Measurements from ENCODE around the gene ADAMTS12.
A peak's percentile ranks its signal among the peaks of the same experiment; 100 is the strongest.

Gene ADAMTS12

GRCh38 chr5:33901156-33901555 lies 9.4 kb upstream of the ADAMTS12 start:
- no peak overlapping the region for H3K9ac ChIP-seq (ENCODE audit: low read length)
- no peaks in the 10 kb centered on the region for H3K36me3 ChIP-seq (ENCODE audit: control insufficient read depth, insufficient read depth, low read length)
- H3K9me3 ChIP-seq (ENCODE audit: control insufficient read depth, insufficient read depth, low read depth, low read length), result peaks cover 11% of the 10 kb centered on the region; the same call in 1 of the 2 replicates
- H3K27ac ChIP-seq (ENCODE audit: low read depth, low read length), result no peak overlapping the region
- H3K4me1 ChIP-seq (ENCODE audit: control insufficient read depth, insufficient read depth, low read length), result no peaks in the 10 kb centered on the region
- no peaks in the 10 kb centered on the region for H3K27me3 ChIP-seq (ENCODE audit: control insufficient read depth, insufficient read depth, low read length)
- H3K4me3 ChIP-seq (ENCODE audit: low read depth, low read length), result no peak overlapping the region

DNA sequence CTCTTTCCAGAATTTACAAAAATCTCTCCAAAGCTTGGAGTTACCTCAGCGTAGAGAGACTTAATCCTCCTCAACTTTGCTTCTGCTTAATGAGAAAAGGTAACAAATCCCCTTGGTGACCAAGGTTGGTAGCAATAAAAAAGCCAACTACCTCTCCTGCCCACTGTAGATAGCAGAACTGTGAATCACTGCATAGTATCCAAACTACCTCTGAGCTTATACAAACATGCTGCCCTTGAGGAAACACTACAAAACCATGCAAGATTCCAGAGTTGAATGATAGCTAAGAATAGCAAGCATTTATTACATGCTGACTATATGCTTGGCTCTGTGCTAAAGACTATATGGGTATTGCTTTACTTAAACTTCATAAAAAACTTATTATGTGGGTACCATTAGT lies 2.8 kb upstream of the ADAMTS12 start:
- Histone ChIP-seq H3K9ac (ENCODE audit: low read length) (no peak overlapping the region), H3K36me3 (ENCODE audit: control insufficient read depth, insufficient read depth, low read length) (no peaks in the 10 kb centered on the region), H3K27me3 (ENCODE audit: control insufficient read depth, insufficient read depth, low read length) (peaks cover 5% of the 10 kb centered on the region; the same call in 1 of the 2 replicates), H3K9me3 (ENCODE audit: control insufficient read depth, insufficient read depth, low read depth, low read length) (no peaks in the 10 kb centered on the region), H3K4me3 (ENCODE audit: low read depth, low read length) (no peak overlapping the region), H3K4me1 (ENCODE audit: control insufficient read depth, insufficient read depth, low read length) (peaks cover 26% of the 10 kb centered on the region), H3K27ac (ENCODE audit: low read depth, low read length) (no peak overlapping the region)

GRCh38 chr5:33892620-33893137 lies 889 bp upstream of the ADAMTS12 start:
- Histone ChIP-seq H3K36me3 (ENCODE audit: control insufficient read depth, insufficient read depth, low read length) (no peaks in the 10 kb centered on the region), H3K9ac (ENCODE audit: low read length) (peak overlapping the region; percentile 48), H3K27ac (ENCODE audit: low read depth, low read length) (no peak overlapping the region; the same call in 1 of the 2 replicates), H3K4me1 (ENCODE audit: control insufficient read depth, insufficient read depth, low read length) (peaks cover 26% of the 10 kb centered on the region), H3K27me3 (ENCODE audit: control insufficient read depth, insufficient read depth, low read length) (peaks cover 5% of the 10 kb centered on the region; the same call in 1 of the 2 replicates), H3K9me3 (ENCODE audit: control insufficient read depth, insufficient read depth, low read depth, low read length) (no peaks in the 10 kb centered on the region), H3K4me3 (ENCODE audit: low read depth, low read length) (peak overlapping the region; percentile 72)

GRCh38 chr5:33891446-33891787 lies 373 bp downstream of the ADAMTS12 start:
- H3K27me3 ChIP-seq (ENCODE audit: control insufficient read depth, insufficient read depth, low read length), result peaks cover 5% of the 10 kb centered on the region; the same call in 1 of the 2 replicates
- peak overlapping the region; percentile 7; the same call in 1 of the 2 replicates for H3K27ac ChIP-seq (ENCODE audit: low read depth, low read length)
- H3K36me3 ChIP-seq (ENCODE audit: control insufficient read depth, insufficient read depth, low read length), result no peaks in the 10 kb centered on the region
- H3K9me3 ChIP-seq (ENCODE audit: control insufficient read depth, insufficient read depth, low read depth, low read length), result no peaks in the 10 kb centered on the region
- peaks cover 30% of the 10 kb centered on the region for H3K4me1 ChIP-seq (ENCODE audit: control insufficient read depth, insufficient read depth, low read length)
- H3K9ac ChIP-seq (ENCODE audit: low read length), result peak overlapping the region; percentile 78
- peak overlapping the region; percentile 72 for H3K4me3 ChIP-seq (ENCODE audit: low read depth, low read length)

- H3K4me3 ChIP-seq (ENCODE audit: low read depth, low read length), result peak overlapping the region; percentile 72
- H3K36me3 ChIP-seq (ENCODE audit: control insufficient read depth, insufficient read depth, low read length), result no peaks in the 10 kb centered on the region
- H3K4me1 ChIP-seq (ENCODE audit: control insufficient read depth, insufficient read depth, low read length), result peaks cover 34% of the 10 kb centered on the region
- no peak overlapping the region for H3K27ac ChIP-seq (ENCODE audit: low read depth, low read length)
- H3K27me3 ChIP-seq (ENCODE audit: control insufficient read depth, insufficient read depth, low read length), result peaks cover 5% of the 10 kb centered on the region; the same call in 1 of the 2 replicates
- H3K9me3 ChIP-seq (ENCODE audit: control insufficient read depth, insufficient read depth, low read depth, low read length), result no peaks in the 10 kb centered on the region
- H3K9ac ChIP-seq (ENCODE audit: low read length), result peak overlapping the region; percentile 78
Measured at GRCh38 chr5:33890131-33891032, 1.4 kb downstream of the ADAMTS12 start.

DNA sequence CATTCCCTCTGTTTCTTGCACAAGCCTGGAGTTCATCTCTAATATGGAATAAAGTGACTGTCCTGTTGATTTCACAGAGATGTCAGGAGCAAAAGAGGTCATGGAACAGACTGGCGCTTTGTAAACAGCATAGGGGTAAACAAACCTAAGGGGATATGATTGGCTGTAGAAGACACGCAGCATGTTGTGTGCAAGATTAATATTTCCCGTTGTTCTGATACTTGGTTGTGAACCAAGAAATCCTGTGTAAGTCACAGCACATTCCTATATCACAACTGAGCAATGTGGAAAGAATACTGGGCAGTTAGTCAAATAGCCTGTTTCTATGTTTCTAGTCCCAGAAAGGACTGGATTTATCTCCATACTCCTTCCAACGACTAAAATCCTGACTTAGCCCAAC lies 3.2 kb downstream of the ADAMTS12 start:
- Histone ChIP-seq H3K9ac (ENCODE audit: low read length) (no peak overlapping the region), H3K27me3 (ENCODE audit: control insufficient read depth, insufficient read depth, low read length) (peaks cover 4% of the 10 kb centered on the region; the same call in 1 of the 2 replicates), H3K27ac (ENCODE audit: low read depth, low read length) (no peak overlapping the region), H3K9me3 (ENCODE audit: control insufficient read depth, insufficient read depth, low read depth, low read length) (no peaks in the 10 kb centered on the region), H3K36me3 (ENCODE audit: control insufficient read depth, insufficient read depth, low read length) (no peaks in the 10 kb centered on the region), H3K4me3 (ENCODE audit: low read depth, low read length) (no peak overlapping the region), H3K4me1 (ENCODE audit: control insufficient read depth, insufficient read depth, low read length) (peaks cover 34% of the 10 kb centered on the region)

- Histone ChIP-seq H3K4me1 (ENCODE audit: control insufficient read depth, insufficient read depth, low read length) (peaks cover 22% of the 10 kb centered on the region), H3K9me3 (ENCODE audit: control insufficient read depth, insufficient read depth, low read depth, low read length) (no peaks in the 10 kb centered on the region), H3K36me3 (ENCODE audit: control insufficient read depth, insufficient read depth, low read length) (no peaks in the 10 kb centered on the region), H3K27me3 (ENCODE audit: control insufficient read depth, insufficient read depth, low read length) (no peaks in the 10 kb centered on the region), H3K4me3 (ENCODE audit: low read depth, low read length) (no peak overlapping the region), H3K9ac (ENCODE audit: low read length) (no peak overlapping the region), H3K27ac (ENCODE audit: low read depth, low read length) (no peak overlapping the region)
Measured at GRCh38 chr5:33887268-33887667, 4.5 kb downstream of the ADAMTS12 start.

- Histone ChIP-seq H3K27me3 (ENCODE audit: control insufficient read depth, insufficient read depth, low read length) (no peaks in the 10 kb centered on the region), H3K4me3 (ENCODE audit: low read depth, low read length) (no peak overlapping the region), H3K9me3 (ENCODE audit: control insufficient read depth, insufficient read depth, low read depth, low read length) (no peaks in the 10 kb centered on the region), H3K36me3 (ENCODE audit: control insufficient read depth, insufficient read depth, low read length) (no peaks in the 10 kb centered on the region), H3K9ac (ENCODE audit: low read length) (no peak overlapping the region), H3K4me1 (ENCODE audit: control insufficient read depth, insufficient read depth, low read length) (peaks cover 22% of the 10 kb centered on the region), H3K27ac (ENCODE audit: low read depth, low read length) (no peak overlapping the region)
Measured at GRCh38 chr5:33886283-33886682, 5.5 kb downstream of the ADAMTS12 start.

DNA sequence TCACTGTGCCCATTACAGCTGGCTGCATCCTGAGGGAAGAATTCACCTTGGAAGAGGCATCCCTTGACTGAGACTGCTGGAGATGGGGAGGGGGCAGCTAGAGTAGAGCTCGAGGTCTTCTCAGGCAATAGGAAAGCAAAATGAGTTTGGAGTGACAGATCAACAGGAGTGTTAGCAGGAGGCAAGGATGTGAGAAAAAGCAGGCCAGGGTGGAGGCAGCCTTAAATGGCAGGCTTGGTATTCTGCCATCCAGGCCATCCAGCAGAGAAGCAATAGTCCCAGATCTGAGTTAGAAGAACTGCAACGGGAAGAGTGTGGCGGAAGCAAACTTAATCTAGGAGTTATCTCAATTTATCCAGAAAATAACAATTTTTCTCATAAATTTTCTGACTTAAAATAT lies 6.1 kb downstream of the ADAMTS12 start:
- Histone ChIP-seq H3K27me3 (ENCODE audit: control insufficient read depth, insufficient read depth, low read length) (no peaks in the 10 kb centered on the region), H3K4me3 (ENCODE audit: low read depth, low read length) (no peak overlapping the region), H3K9me3 (ENCODE audit: control insufficient read depth, insufficient read depth, low read depth, low read length) (no peaks in the 10 kb centered on the region), H3K27ac (ENCODE audit: low read depth, low read length) (no peak overlapping the region), H3K9ac (ENCODE audit: low read length) (no peak overlapping the region), H3K36me3 (ENCODE audit: control insufficient read depth, insufficient read depth, low read length) (peaks cover 6% of the 10 kb centered on the region; the same call in 1 of the 2 replicates), H3K4me1 (ENCODE audit: control insufficient read depth, insufficient read depth, low read length) (peaks cover 17% of the 10 kb centered on the region)

- no peak overlapping the region for H3K4me3 ChIP-seq (ENCODE audit: low read depth, low read length)
- no peak overlapping the region for H3K27ac ChIP-seq (ENCODE audit: low read depth, low read length)
- H3K27me3 ChIP-seq (ENCODE audit: control insufficient read depth, insufficient read depth, low read length), result no peaks in the 10 kb centered on the region
- peaks cover 12% of the 10 kb centered on the region for H3K4me1 ChIP-seq (ENCODE audit: control insufficient read depth, insufficient read depth, low read length)
- H3K36me3 ChIP-seq (ENCODE audit: control insufficient read depth, insufficient read depth, low read length), result peaks cover 12% of the 10 kb centered on the region; the same call in 1 of the 2 replicates
- no peak overlapping the region for H3K9ac ChIP-seq (ENCODE audit: low read length)
- no peaks in the 10 kb centered on the region for H3K9me3 ChIP-seq (ENCODE audit: control insufficient read depth, insufficient read depth, low read depth, low read length)
Measured at GRCh38 chr5:33883482-33883881, 8.3 kb downstream of the ADAMTS12 start.

GRCh38 chr5:33880319-33880718 lies 11.5 kb downstream of the ADAMTS12 start:
- Histone ChIP-seq H3K9me3 (ENCODE audit: control insufficient read depth, insufficient read depth, low read depth, low read length) (peaks cover 13% of the 10 kb centered on the region; the same call in 1 of the 2 replicates), H3K4me1 (ENCODE audit: control insufficient read depth, insufficient read depth, low read length) (peaks cover 5% of the 10 kb centered on the region), H3K27ac (ENCODE audit: low read depth, low read length) (no peak overlapping the region), H3K36me3 (ENCODE audit: control insufficient read depth, insufficient read depth, low read length) (peaks cover 14% of the 10 kb centered on the region; the same call in 1 of the 2 replicates), H3K9ac (ENCODE audit: low read length) (no peak overlapping the region), H3K4me3 (ENCODE audit: low read depth, low read length) (no peak overlapping the region), H3K27me3 (ENCODE audit: control insufficient read depth, insufficient read depth, low read length) (no peaks in the 10 kb centered on the region)
